Trophoblast cell (in vitro differentiated cells and primary cell): ENCODE results near the gene LRP1-AS.

Source experiments
- DNase-seq, 2 donors: peaks; one replicate each; pipeline ENCODE4 v3.0.0-alpha.2; 2016
- H2AFZ ChIP-seq: 2 replicates; pipeline ENCODE4 v1.6.1; 2013; ENCODE audit warnings: low read length, moderate library complexity, mild to moderate bottlenecking; ENCODE audit not compliant: insufficient read depth, poor library complexity
- H2AK5ac ChIP-seq: 2 replicates; pipeline ENCODE4 v1.6.1; 2013; ENCODE audit warnings: mild to moderate bottlenecking, low read length
- H2BK120ac ChIP-seq: 2 replicates; pipeline ENCODE4 v1.6.1; 2013; ENCODE audit warnings: low read length, mild to moderate bottlenecking, moderate library complexity; ENCODE audit not compliant: insufficient read depth, poor library complexity
- H2BK12ac ChIP-seq: 2 replicates; pipeline ENCODE4 v1.6.1; 2013; ENCODE audit warnings: mild to moderate bottlenecking, low read length, moderate library complexity
- H2BK5ac ChIP-seq: 2 replicates; pipeline ENCODE4 v1.6.1; 2013; ENCODE audit warnings: low read length, low read depth, moderate library complexity, mild to moderate bottlenecking; ENCODE audit not compliant: poor library complexity
- H3K14ac ChIP-seq: 2 replicates; pipeline ENCODE4 v1.6.1; 2013; ENCODE audit warnings: mild to moderate bottlenecking, low read length
- H3K18ac ChIP-seq: 2 replicates; pipeline ENCODE4 v1.6.1; 2013; ENCODE audit warnings: mild to moderate bottlenecking, low read length
- H3K23ac ChIP-seq: 2 replicates; pipeline ENCODE4 v1.6.1; 2013; ENCODE audit warnings: low read length
- H3K27ac ChIP-seq: 2 replicates; pipeline ENCODE4 v1.5.1; 2013; ENCODE audit warnings: low read depth, mild to moderate bottlenecking, inconsistent platforms, low read length, moderate library complexity
- H3K27me3 ChIP-seq: 2 replicates; pipeline ENCODE4 v1.6.1; 2013; ENCODE audit warnings: inconsistent platforms, mild to moderate bottlenecking, low read length, moderate library complexity; ENCODE audit not compliant: insufficient read depth
- H3K36me3 ChIP-seq, 2 experiments: 1 replicate in 1 of 2; 2 replicates in 1 of 2; pipeline ENCODE4 v1.6.1; 2013; ENCODE audit warnings: low read length in 2 of 2, mild to moderate bottlenecking in 2 of 2, moderate library complexity in 1 of 2; ENCODE audit not compliant: insufficient read depth in 2 of 2, control insufficient read depth in 1 of 2
- H3K4ac ChIP-seq: 2 replicates; pipeline ENCODE4 v1.6.1; 2013; ENCODE audit warnings: low read depth, mild to moderate bottlenecking, low read length, moderate library complexity
- H3K4me1 ChIP-seq, 2 experiments: 1 replicate in 1 of 2; 2 replicates in 1 of 2; pipeline ENCODE4 v1.6.1; 2013; ENCODE audit warnings: low read length in 2 of 2, mild to moderate bottlenecking in 2 of 2, moderate library complexity in 1 of 2; ENCODE audit not compliant: insufficient read depth in 2 of 2, control insufficient read depth in 1 of 2
- H3K4me2 ChIP-seq: 2 replicates; pipeline ENCODE4 v1.6.1; 2013; ENCODE audit warnings: inconsistent platforms, mild to moderate bottlenecking, low read length, moderate library complexity
- H3K4me3 ChIP-seq: 2 replicates; pipeline ENCODE4 v1.5.1; 2013; ENCODE audit warnings: mild to moderate bottlenecking, low read depth, low read length, inconsistent platforms
- H3K79me1 ChIP-seq: one replicate; pipeline ENCODE4 v1.6.1; 2013; ENCODE audit warnings: low read length
- H3K79me2 ChIP-seq: 2 replicates; pipeline ENCODE4 v1.6.1; 2013; ENCODE audit warnings: low read length, mild to moderate bottlenecking; ENCODE audit not compliant: control insufficient read depth, insufficient read depth, poor library complexity
- H3K9ac ChIP-seq: 2 replicates; pipeline ENCODE4 v1.6.1; 2013; ENCODE audit warnings: mild to moderate bottlenecking, low read length
- H3K9me3 ChIP-seq: 2 replicates; pipeline ENCODE4 v1.6.1; 2013; ENCODE audit warnings: low read depth, mild to moderate bottlenecking, control low read depth, inconsistent platforms, low read length; ENCODE audit not compliant: insufficient read depth
- H4K12ac ChIP-seq: 2 replicates; pipeline ENCODE4 v1.6.1; 2013; ENCODE audit warnings: low read depth, mild to moderate bottlenecking, low read length, moderate library complexity
- H4K8ac ChIP-seq: 2 replicates; pipeline ENCODE4 v1.6.1; 2013; ENCODE audit warnings: low read depth, mild to moderate bottlenecking, low read length, moderate library complexity
- H4K91ac ChIP-seq: one replicate; pipeline ENCODE4 v1.6.1; 2013; ENCODE audit warnings: low read depth, mild to moderate bottlenecking, low read length, moderate library complexity
- WGBS: extraction: QIAGEN DNeasy Blood & Tissue Kit; methylation state at CpG from one replicate; pipeline ENCODE4 v1.1.7; 2013; ENCODE audit warnings: missing lambda C conversion rate; ENCODE audit not compliant: insufficient read length, insufficient coverage; ENCODE audit errors: extremely low coverage; 5-methylcytosine and 5-hydroxymethylcytosine counted together

LRP1-AS gene

GRCh38 chr12:57187222-57188089 is 40.0 kb upstream of the LRP1-AS start:
- peaks cover 93 to 94% of the 10 kb centered on the region in 2 experiments for H3K36me3 ChIP-seq
- no CpG with 5 or more reads among the region's 21 CpGs for WGBS
- H4K12ac ChIP-seq = no peak overlapping the region
- no peak overlapping the region for H2AK5ac ChIP-seq
- DNase-seq = no peak
- H4K8ac ChIP-seq = no peak overlapping the region
- H4K91ac ChIP-seq = no peak overlapping the region
- H3K9ac ChIP-seq = no peak overlapping the region
- no peaks in the 10 kb centered on the region for H3K79me1 ChIP-seq
- no peak overlapping the region for H3K4me3 ChIP-seq
- H2AFZ ChIP-seq = no peak overlapping the region
- H3K23ac ChIP-seq = no peak overlapping the region
- no peaks in the 10 kb centered on the region for H3K79me2 ChIP-seq
- H2BK12ac ChIP-seq = no peak overlapping the region
- H3K9me3 ChIP-seq = peaks cover 10% of the 10 kb centered on the region
- no peak overlapping the region for H3K27ac ChIP-seq
- no peaks in the 10 kb centered on the region for H3K4me1 ChIP-seq
- no peaks in the 10 kb centered on the region for H3K27me3 ChIP-seq
- H3K4me2 ChIP-seq = no peak overlapping the region
- no peak overlapping the region for H2BK5ac ChIP-seq
- no peak overlapping the region for H3K14ac ChIP-seq
- H3K4ac ChIP-seq = no peak overlapping the region
- H3K18ac ChIP-seq = no peak overlapping the region
- no peak overlapping the region for H2BK120ac ChIP-seq

GRCh38 chr12:57185906-57186508 is 38.6 kb upstream of the LRP1-AS start:
- no peak overlapping the region for H4K8ac ChIP-seq
- no peak overlapping the region for H2BK12ac ChIP-seq
- no peak overlapping the region for H3K4me3 ChIP-seq
- no CpG with 5 or more reads among the region's 12 CpGs for WGBS
- H3K4me1 ChIP-seq = peaks cover 3 to 4% of the 10 kb centered on the region in 2 experiments
- no peak overlapping the region for H3K18ac ChIP-seq
- no peak overlapping the region for H3K4me2 ChIP-seq
- H3K36me3 ChIP-seq = peaks cover 81 to 84% of the 10 kb centered on the region in 2 experiments
- no peak overlapping the region for H3K4ac ChIP-seq
- H2AK5ac ChIP-seq = no peak overlapping the region
- no peak for DNase-seq
- no peak overlapping the region for H2BK120ac ChIP-seq
- H3K23ac ChIP-seq = no peak overlapping the region
- no peak overlapping the region for H4K91ac ChIP-seq
- H2BK5ac ChIP-seq = no peak overlapping the region
- no peak overlapping the region for H3K9ac ChIP-seq
- H2AFZ ChIP-seq = no peak overlapping the region
- no peak overlapping the region for H3K14ac ChIP-seq
- H3K9me3 ChIP-seq = peaks cover 1% of the 10 kb centered on the region
- H3K27me3 ChIP-seq = no peaks in the 10 kb centered on the region
- H3K79me1 ChIP-seq = no peaks in the 10 kb centered on the region
- no peaks in the 10 kb centered on the region for H3K79me2 ChIP-seq
- H4K12ac ChIP-seq = no peak overlapping the region
- H3K27ac ChIP-seq = no peak overlapping the region

- H3K9me3 ChIP-seq = peaks cover 1% of the 10 kb centered on the region
- H4K12ac ChIP-seq = no peak overlapping the region
- no peak overlapping the region for H3K27ac ChIP-seq
- H2BK12ac ChIP-seq = no peak overlapping the region
- no CpG with 5 or more reads among the region's 25 CpGs for WGBS
- H2AFZ ChIP-seq = no peak overlapping the region
- peaks cover 7 to 8% of the 10 kb centered on the region in 2 experiments for H3K4me1 ChIP-seq
- DNase-seq = no peak
- H3K4me2 ChIP-seq = no peak overlapping the region
- H4K91ac ChIP-seq = no peak overlapping the region
- no peak overlapping the region for H3K9ac ChIP-seq
- H3K18ac ChIP-seq = no peak overlapping the region
- H3K14ac ChIP-seq = no peak overlapping the region
- H3K36me3 ChIP-seq = peaks cover 81 to 84% of the 10 kb centered on the region in 2 experiments
- no peak overlapping the region for H2BK5ac ChIP-seq
- H2BK120ac ChIP-seq = no peak overlapping the region
- no peak overlapping the region for H3K4ac ChIP-seq
- no peaks in the 10 kb centered on the region for H3K79me2 ChIP-seq
- H4K8ac ChIP-seq = no peak overlapping the region
- no peak overlapping the region for H3K23ac ChIP-seq
- H3K79me1 ChIP-seq = no peaks in the 10 kb centered on the region
- H3K4me3 ChIP-seq = no peak overlapping the region
- no peak overlapping the region for H2AK5ac ChIP-seq
- H3K27me3 ChIP-seq = no peaks in the 10 kb centered on the region
Measured at GRCh38 chr12:57185403-57185802, 38.0 kb upstream of the LRP1-AS start.

GRCh38 chr12:57183939-57184725 is 36.7 kb upstream of the LRP1-AS start:
- Histone ChIP-seq H3K4me2 (no peak overlapping the region), H3K23ac (no peak overlapping the region), H4K91ac (no peak overlapping the region), H2AFZ (no peak overlapping the region), H3K36me3 (peaks cover 81 to 84% of the 10 kb centered on the region in 2 experiments), H2BK120ac (no peak overlapping the region), H4K12ac (no peak overlapping the region), H2AK5ac (no peak overlapping the region), H3K9me3 (peaks cover 1% of the 10 kb centered on the region), H3K27me3 (no peaks in the 10 kb centered on the region), H3K79me1 (no peaks in the 10 kb centered on the region), H3K4me3 (no peak overlapping the region), H3K79me2 (no peaks in the 10 kb centered on the region), H3K4me1 (peaks cover 7 to 8% of the 10 kb centered on the region in 2 experiments), H4K8ac (no peak overlapping the region), H2BK12ac (no peak overlapping the region), H2BK5ac (no peak overlapping the region), H3K9ac (no peak overlapping the region), H3K27ac (no peak overlapping the region), H3K14ac (no peak overlapping the region), H3K4ac (no peak overlapping the region), H3K18ac (no peak overlapping the region)
- WGBS = no CpG with 5 or more reads among the region's 22 CpGs
- no peak for DNase-seq
